Spleen (tissue), 11 donors: ENCODE measurements around the gene CXCL3. TPM values are rescaled to one million over a fixed set of nuclear protein-coding genes. Genes with fewer than 3 reads are reported as not detected.
A peak's percentile ranks its signal among the peaks of the same experiment; 100 is the strongest.

Experiments
- DNase-seq: peaks from one replicate; pipeline ENCODE4 v3.0.0-alpha.2; 2020
- H3K27ac ChIP-seq, 8 donors: fragments of 200-600 bp; sonication (generic) in 7 of 8; 1 replicate in 4 of 8; 2 replicates in 4 of 8; pipeline versions ENCODE4 v1.5.0 to v1.8.0; 2016 to 2021; ENCODE audit warnings: inconsistent platforms in 4 of 8, mild to moderate bottlenecking in 4 of 8, moderate library complexity in 1 of 8
- H3K27me3 ChIP-seq, 7 donors: fragments of 200-600 bp; sonication (generic) in 6 of 7; replicated peaks in 1 of 7; 1 replicate in 4 of 7; 2 replicates in 3 of 7; pipeline versions ENCODE4 v1.5.0 to v1.8.0; 2016 to 2021; ENCODE audit warnings: inconsistent platforms in 3 of 7, mild to moderate bottlenecking in 1 of 7
- H3K36me3 ChIP-seq, 6 donors: fragments of 200-600 bp; sonication (generic) in 5 of 6; 1 replicate in 4 of 6; 2 replicates in 2 of 6; pipeline versions ENCODE4 v1.5.0 to v1.8.0; 2016 to 2021; ENCODE audit warnings: inconsistent platforms in 2 of 6
- H3K4me1 ChIP-seq, 6 donors: fragments of 200-600 bp; sonication (generic) in 5 of 6; 1 replicate in 3 of 6; 2 replicates in 3 of 6; pipeline versions ENCODE4 v1.5.0 to v1.8.0; 2016 to 2021; ENCODE audit warnings: inconsistent platforms in 3 of 6
- H3K4me3 ChIP-seq, 8 donors: fragments of 200-600 bp; sonication (generic) in 7 of 8; 1 replicate in 4 of 8; 2 replicates in 4 of 8; pipeline versions ENCODE4 v1.5.0 to v1.8.0; 2016 to 2021; ENCODE audit warnings: inconsistent platforms in 4 of 8, mild to moderate bottlenecking in 4 of 8, moderate library complexity in 2 of 8
- H3K9me3 ChIP-seq, 8 donors: fragments of 200-600 bp; sonication (generic) in 7 of 8; 1 replicate in 4 of 8; 2 replicates in 4 of 8; pipeline versions ENCODE4 v1.5.0 to v1.8.0; 2016 to 2021; ENCODE audit warnings: inconsistent platforms in 4 of 8
- POLR2A ChIP-seq, 3 donors: fragments of 450-650 bp; IDR thresholded peaks; one replicate each; pipeline ENCODE4 v1.5.1; 2017; ENCODE audit warnings: antibody characterized with exemption in 3 of 3, mild to moderate bottlenecking in 1 of 3
- POLR2AphosphoS5 ChIP-seq, 3 donors: sonication (generic); formaldehyde crosslinking; IDR thresholded peaks; one replicate each; pipeline ENCODE4 v1.5.1; 2017; ENCODE audit warnings: antibody characterized with exemption in 3 of 3
- WGBS, 5 donors: extraction: QIAGEN DNeasy Blood & Tissue Kit in 3 of 5; methylation state at CpG; one replicate each; pipeline versions ENCODE4 v1.1.5 to v1.1.7; 2013 to 2018; 5-methylcytosine and 5-hydroxymethylcytosine counted together
- intact Hi-C: fragments of 100-400 bp; cut with DNase I; formaldehyde crosslinking; loops from one replicate; pipeline ENCODE4 v1.15.0; 2023; ENCODE audit warnings: low total_unique reads
- polyA plus RNA-seq, 3 donors: library from polyadenylated mRNA; stranded (reverse); fragments of 200-250 nt; gene quantifications; one replicate each; pipeline ENCODE4 v1.2.1, GENCODE V29; 2013
- total RNA-seq, 7 donors: library from RNA; depleted of rRNA in 3 of 7; stranded (reverse); fragments of >200 nt in 3 of 7; fragmentation: NEBNext Ultra II Directional in 4 of 7; extraction: Animal tissue kit (Norgen Biotek cat#: 25700) in 4 of 7; gene quantifications; one replicate each; pipeline versions ENCODE4 v1.1.0 to v1.2.1, GENCODE V29; 2016 to 2021
- TF ChIP-seq, protein P1 (sequence below), 11 experiments: fragments of 200-600 bp in 7 of 11; fragments of 450-650 bp in 4 of 11; sonication (generic) in 4 of 11; IDR thresholded peaks in 8 of 11; conservative IDR thresholded peaks in 3 of 11; 1 replicate in 7 of 11; 2 replicates in 4 of 11; pipeline versions ENCODE4 v1.4.0 to v1.8.0; 2016 to 2021; ENCODE audit warnings: antibody characterized with exemption in 11 of 11, inconsistent platforms in 4 of 11, mild to moderate bottlenecking in 1 of 11
- donor health status: healthy with polysubstance abuse.
- donor health status: DM: no; HTN: no; CAD: no; lungs with moderate emphysema.
- donor health status: DM: no; HTN: no; CAD: no.
- donor health status: Bipolar disorder and iron deficiency.
- donor health status: healthy.
- donor health status: DM: no; HTN: no; CAD: no.
- donor health status: DM: yes; HTN: yes; CAD: no.

CXCL3 gene
- total and polyA plus RNA-seq, 10 donors: 0.52 to 4.0 (median 2.5) TPM

DNA sequence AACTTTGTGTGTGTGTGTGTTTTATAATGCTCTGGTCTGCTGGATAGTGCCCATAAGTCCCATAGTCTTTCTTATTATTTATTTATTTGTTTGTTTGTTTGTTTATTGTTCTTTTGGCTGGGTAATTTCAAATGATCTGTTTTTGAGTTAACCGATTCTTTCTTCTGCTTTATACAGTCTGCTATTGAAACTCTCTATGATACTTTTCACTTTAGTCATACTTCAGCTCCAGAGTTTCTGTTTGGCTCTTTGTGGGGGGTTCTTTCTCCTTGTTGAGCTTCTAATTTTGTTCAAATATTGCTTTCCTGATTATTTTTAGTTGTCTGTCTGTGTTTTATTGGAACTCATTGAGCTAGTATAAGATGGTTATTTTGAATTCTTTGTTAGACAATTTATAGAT is 10.0 kb downstream of the CXCL3 start:
- no peak overlapping the region for H3K4me3 ChIP-seq

DNA sequence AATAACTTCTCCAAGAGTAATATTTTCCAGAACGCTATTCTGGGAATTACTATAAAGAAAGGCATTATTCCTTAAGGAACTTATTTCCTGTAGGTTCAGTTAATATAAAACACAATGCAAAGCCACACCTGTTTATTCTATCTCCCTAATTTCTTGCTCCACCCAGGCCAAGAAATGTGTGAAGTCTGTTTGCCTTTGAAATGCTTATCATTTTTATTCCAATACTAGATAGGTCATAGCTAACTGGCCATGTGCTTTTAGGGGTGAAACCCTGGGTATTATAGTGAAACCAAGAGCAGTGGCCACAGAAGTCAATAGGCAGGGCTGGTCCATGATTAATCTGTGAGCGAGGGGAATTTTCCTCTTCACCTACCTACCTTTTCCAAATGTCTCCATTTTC is 14.8 kb downstream of the CXCL3 start:
- WGBS, 5 donors: 91 to 97% (median 95%) methylated on average over 2 of the region's 2 CpGs
- no peak overlapping the region for H3K4me3 ChIP-seq
- peaks cover 0 to 12% (median 0%) of the 10 kb centered on the region in 8 donors for H3K9me3 ChIP-seq
- H3K27me3 ChIP-seq: no peaks in the 10 kb centered on the region
- no peaks in the 10 kb centered on the region for H3K36me3 ChIP-seq
- DNase-seq: no peak
- TF ChIP-seq, protein P1, sequence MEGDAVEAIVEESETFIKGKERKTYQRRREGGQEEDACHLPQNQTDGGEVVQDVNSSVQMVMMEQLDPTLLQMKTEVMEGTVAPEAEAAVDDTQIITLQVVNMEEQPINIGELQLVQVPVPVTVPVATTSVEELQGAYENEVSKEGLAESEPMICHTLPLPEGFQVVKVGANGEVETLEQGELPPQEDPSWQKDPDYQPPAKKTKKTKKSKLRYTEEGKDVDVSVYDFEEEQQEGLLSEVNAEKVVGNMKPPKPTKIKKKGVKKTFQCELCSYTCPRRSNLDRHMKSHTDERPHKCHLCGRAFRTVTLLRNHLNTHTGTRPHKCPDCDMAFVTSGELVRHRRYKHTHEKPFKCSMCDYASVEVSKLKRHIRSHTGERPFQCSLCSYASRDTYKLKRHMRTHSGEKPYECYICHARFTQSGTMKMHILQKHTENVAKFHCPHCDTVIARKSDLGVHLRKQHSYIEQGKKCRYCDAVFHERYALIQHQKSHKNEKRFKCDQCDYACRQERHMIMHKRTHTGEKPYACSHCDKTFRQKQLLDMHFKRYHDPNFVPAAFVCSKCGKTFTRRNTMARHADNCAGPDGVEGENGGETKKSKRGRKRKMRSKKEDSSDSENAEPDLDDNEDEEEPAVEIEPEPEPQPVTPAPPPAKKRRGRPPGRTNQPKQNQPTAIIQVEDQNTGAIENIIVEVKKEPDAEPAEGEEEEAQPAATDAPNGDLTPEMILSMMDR (IDR thresholded peaks at IDR 0.05 in 8 of 11, conservative IDR thresholded peaks at IDR 0.05 in 3 of 11): no peak
- peaks cover 0 to 2% (median 0%) of the 10 kb centered on the region in 6 donors for H3K4me1 ChIP-seq
- H3K27ac ChIP-seq: no peak overlapping the region
- intact Hi-C loops: no loop called here

More for the DNA sequence above, 10.0 kb downstream of the CXCL3 start:
- peaks cover 0 to 14% (median 0%) of the 10 kb centered on the region in 8 donors for H3K9me3 ChIP-seq
- peaks cover 0 to 6% (median 0%) of the 10 kb centered on the region in 6 donors for H3K4me1 ChIP-seq
- no peak overlapping the region for H3K27ac ChIP-seq
- DNase-seq: no peak
- intact Hi-C loops: no loop called here
- WGBS, 5 donors: 0 to 91% (median 50%) methylated on average over 1 of the region's 1 CpG
- TF ChIP-seq, protein P1 (IDR thresholded peaks at IDR 0.05 in 8 of 11, conservative IDR thresholded peaks at IDR 0.05 in 3 of 11): no peak
- TF ChIP-seq POLR2A (IDR thresholded peaks at IDR 0.05): no peak
- TF ChIP-seq POLR2AphosphoS5 (IDR thresholded peaks at IDR 0.05): no peak
- H3K27me3 ChIP-seq: peaks cover 0 to 5% (median 0%) of the 10 kb centered on the region in 7 donors
- H3K36me3 ChIP-seq: no peaks in the 10 kb centered on the region

DNA sequence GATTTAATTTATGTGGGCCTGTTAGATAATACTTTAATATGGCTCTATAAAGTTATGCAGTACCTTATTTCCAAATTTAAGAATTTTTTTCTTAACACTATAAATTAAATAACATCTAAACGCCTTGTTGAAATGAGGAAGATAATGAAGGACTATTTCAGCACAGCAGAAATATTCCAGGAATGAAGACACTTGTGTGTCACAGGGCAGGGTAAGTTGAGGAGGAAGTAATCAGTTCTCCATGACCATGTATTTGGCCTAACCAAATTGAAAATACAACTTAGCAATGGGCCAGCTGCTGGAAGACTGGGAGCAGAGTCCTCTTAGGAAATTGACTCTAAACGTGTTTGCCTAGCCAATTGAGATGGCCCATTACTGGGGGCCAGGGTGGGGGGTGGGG is 16.9 kb downstream of the CXCL3 start:
- H3K9me3 ChIP-seq: peaks cover 0 to 11% (median 0%) of the 10 kb centered on the region in 8 donors
- WGBS, 5 donors: 45 to 76% (median 57%) methylated on average over 2 of the region's 2 CpGs
- no peak overlapping the region for H3K27ac ChIP-seq
- DNase-seq: no peak
- H3K4me1 ChIP-seq: peaks cover 0 to 7% (median 0%) of the 10 kb centered on the region in 6 donors
- H3K4me3 ChIP-seq: no peak overlapping the region
- TF ChIP-seq POLR2AphosphoS5 (IDR thresholded peaks at IDR 0.05): no peak
- TF ChIP-seq POLR2A (IDR thresholded peaks at IDR 0.05): no peak
- TF ChIP-seq, protein P1 (IDR thresholded peaks at IDR 0.05 in 8 of 11, conservative IDR thresholded peaks at IDR 0.05 in 3 of 11): no peak
- H3K27me3 ChIP-seq: no peaks in the 10 kb centered on the region
- no peaks in the 10 kb centered on the region for H3K36me3 ChIP-seq
- intact Hi-C loops: no loop called here

DNA sequence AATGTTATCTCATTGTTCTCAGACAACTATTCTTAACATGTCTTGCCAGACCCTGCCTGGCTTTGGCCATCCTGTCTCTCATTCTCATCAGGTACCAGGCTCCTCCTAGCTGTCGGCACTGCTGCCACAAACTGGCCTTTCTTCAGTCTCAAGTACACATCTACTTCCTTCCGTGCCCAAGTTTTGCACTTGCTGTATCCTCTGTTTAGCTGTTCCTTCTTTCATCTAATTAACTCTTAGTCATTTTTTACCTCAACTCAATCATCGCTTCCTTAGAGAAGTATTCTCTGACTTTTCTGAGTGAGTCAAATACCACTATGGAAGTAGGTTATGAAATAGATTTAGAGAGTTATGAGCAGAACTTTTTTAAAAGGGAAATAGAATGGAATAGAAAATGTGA is 19.7 kb downstream of the CXCL3 start:
- intact Hi-C loops: no loop called here
- no peaks in the 10 kb centered on the region for H3K27me3 ChIP-seq
- peak overlapping the region in 2 of 8 donors; percentile 18 to 43 for H3K27ac ChIP-seq
- H3K36me3 ChIP-seq: no peaks in the 10 kb centered on the region
- peaks cover 0 to 7% (median 0%) of the 10 kb centered on the region in 6 donors for H3K4me1 ChIP-seq
- WGBS, 5 donors: 25 to 51% (median 31%) methylated on average over 3 of the region's 3 CpGs
- TF ChIP-seq POLR2AphosphoS5 (IDR thresholded peaks at IDR 0.05): no peak
- TF ChIP-seq, protein P1 (IDR thresholded peaks at IDR 0.05 in 8 of 11, conservative IDR thresholded peaks at IDR 0.05 in 3 of 11): no peak
- TF ChIP-seq POLR2A (IDR thresholded peaks at IDR 0.05): no peak
- DNase-seq: no peak
- no peaks in the 10 kb centered on the region for H3K9me3 ChIP-seq
- H3K4me3 ChIP-seq: no peak overlapping the region
